CD4-positive, alpha-beta T cell treated with Interleukin-17A for 1 hour (primary cell): Measurements from ENCODE around the gene TCF7L1.
A peak's percentile ranks its signal among the peaks of the same experiment; 100 is the strongest.
"Not testable (repeated sequence)": the region's sequence is repeated elsewhere in the genome, so short reads cannot be mapped to it uniquely, and the experiment has no call there.

Experiments used
- DNase-seq: peaks from one replicate; pipeline ENCODE4 v3.0.0-alpha.2; 2020

TCF7L1 gene, protein sequence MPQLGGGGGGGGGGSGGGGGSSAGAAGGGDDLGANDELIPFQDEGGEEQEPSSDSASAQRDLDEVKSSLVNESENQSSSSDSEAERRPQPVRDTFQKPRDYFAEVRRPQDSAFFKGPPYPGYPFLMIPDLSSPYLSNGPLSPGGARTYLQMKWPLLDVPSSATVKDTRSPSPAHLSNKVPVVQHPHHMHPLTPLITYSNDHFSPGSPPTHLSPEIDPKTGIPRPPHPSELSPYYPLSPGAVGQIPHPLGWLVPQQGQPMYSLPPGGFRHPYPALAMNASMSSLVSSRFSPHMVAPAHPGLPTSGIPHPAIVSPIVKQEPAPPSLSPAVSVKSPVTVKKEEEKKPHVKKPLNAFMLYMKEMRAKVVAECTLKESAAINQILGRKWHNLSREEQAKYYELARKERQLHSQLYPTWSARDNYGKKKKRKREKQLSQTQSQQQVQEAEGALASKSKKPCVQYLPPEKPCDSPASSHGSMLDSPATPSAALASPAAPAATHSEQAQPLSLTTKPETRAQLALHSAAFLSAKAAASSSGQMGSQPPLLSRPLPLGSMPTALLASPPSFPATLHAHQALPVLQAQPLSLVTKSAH

GRCh38 chr2:85132834-85133637 lies at the start of gene TCF7L1:
Gene TCF7L1 (plus strand): TSS chr2:85133392. CDS start chr2:85133685, 293 bp downstream.
- DNase-seq, result peak; percentile 20

GRCh38 chr2:85085563-85085962 lies 47.6 kb upstream of the TCF7L1 start:
- no peak for DNase-seq

DNA sequence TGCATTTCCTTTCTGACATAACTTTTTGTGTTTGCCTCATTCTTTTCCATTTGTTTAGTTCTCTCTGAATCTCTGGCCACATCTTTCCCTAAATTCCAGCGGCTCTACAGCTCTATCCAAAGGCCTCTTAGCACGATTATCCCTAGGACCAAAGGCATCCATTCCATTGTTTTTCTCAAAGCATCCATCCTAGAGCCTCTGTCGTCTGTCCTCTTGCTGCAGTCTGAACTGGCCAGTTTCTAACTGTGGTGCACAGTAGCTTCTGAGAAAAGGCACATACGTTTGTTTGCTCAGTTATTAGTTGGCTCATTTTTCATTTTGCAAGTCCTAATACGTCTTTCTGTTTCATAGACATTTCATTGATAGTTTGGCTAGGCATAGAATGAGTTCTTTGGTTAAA lies 45.7 kb upstream of the TCF7L1 start:
- no peak for DNase-seq

DNA sequence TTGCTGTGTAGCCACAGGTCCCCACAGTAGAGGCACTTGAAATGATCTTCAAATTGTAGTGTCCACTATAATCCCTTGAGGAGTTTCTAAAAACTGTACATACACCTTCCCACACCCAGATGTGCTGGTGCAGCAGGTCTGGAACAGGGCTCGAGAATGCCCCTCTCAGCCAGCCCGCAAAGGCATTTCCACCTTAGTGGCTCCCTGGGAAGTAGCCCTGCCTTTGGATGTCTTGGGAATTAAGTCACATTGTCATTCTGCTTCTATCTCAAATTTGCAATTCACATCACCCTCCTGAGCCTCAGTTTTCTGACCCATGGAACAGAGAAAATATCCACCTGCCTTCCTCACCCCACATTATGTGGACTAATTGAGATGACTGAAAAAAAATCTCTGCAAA lies 44.3 kb upstream of the TCF7L1 start:
- DNase-seq, result no peak

DNA sequence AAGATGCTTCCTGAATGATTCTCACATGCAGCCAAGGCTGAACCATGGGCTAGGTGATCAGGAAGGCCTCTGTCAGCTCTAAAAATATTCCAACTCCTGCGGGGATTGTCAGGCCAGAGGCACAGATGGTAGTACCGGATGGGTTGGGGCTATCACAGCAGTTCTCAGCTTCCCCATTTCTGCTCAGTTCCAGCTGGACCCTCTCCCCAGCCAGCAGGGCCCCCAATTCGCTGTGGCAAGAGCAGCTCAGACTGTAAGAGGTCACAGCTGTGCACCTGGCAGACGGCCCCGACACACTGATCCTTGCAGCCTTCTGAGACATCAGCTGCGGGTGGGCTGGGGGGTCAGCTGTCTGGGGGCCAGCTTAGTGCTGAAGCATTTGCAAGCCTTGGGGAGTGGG lies 43.6 kb upstream of the TCF7L1 start:
- DNase-seq, result no peak

DNA sequence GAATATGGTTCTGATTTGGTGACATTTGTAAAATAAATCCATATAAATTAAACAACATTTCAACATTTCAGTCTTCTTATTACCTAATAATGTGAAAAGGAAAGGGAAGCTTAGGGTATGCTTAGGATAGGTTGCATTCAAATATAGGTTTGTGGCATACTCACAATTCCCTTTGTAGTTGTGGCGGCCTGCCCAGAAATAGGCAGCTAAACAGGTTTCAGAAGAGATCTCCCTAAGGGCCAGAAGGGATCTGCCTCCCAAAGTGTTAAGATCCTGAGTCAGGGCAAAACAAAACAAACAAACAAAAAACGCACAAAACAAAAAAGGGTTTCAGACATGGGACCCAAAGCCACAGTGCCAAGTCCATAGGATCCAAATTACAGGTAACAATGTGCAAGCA lies 41.4 kb upstream of the TCF7L1 start:
- DNase-seq, result no peak

- no peak for DNase-seq
Measured at GRCh38 chr2:85095094-85095493, 38.1 kb upstream of the TCF7L1 start.

GRCh38 chr2:85096616-85097015 lies 36.6 kb upstream of the TCF7L1 start:
- no peak for DNase-seq

- DNase-seq, result no peak
Measured at GRCh38 chr2:85104228-85104627, 29.0 kb upstream of the TCF7L1 start.

DNA sequence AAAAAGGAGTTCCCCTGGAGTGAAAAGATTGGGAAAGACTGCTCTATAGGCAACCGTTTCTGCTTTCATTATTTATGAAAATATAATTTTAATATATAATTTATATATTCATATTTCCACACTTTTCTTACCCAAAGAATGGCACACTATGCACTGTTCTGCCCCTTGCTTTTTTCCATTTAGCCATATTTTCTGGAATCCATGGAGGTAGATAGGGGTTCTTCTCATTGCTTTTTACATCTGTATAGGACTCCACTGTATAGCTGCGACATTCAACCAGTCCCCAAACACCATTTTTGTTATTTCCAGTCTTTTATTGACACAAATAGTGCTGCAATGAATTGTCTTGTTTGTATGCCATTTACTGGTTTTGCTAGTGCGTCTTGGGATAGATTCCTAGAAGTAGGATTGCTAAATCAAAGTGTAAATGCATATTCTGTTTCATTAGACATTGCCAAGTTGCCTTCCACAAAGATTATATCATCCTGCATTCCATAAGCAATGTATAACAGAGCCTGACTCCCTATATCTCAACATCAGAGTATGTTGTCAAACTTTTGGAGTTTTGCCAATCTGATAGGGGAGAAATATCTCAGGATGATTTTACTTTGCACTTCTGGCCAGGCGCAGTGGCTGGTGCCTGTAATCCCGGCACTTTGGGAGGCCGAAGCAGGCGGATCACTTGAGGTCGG lies 26.6 kb upstream of the TCF7L1 start:
- DNase-seq, result no peak

- no peak for DNase-seq
Measured at GRCh38 chr2:85110991-85111560, 22.1 kb upstream of the TCF7L1 start.

DNA sequence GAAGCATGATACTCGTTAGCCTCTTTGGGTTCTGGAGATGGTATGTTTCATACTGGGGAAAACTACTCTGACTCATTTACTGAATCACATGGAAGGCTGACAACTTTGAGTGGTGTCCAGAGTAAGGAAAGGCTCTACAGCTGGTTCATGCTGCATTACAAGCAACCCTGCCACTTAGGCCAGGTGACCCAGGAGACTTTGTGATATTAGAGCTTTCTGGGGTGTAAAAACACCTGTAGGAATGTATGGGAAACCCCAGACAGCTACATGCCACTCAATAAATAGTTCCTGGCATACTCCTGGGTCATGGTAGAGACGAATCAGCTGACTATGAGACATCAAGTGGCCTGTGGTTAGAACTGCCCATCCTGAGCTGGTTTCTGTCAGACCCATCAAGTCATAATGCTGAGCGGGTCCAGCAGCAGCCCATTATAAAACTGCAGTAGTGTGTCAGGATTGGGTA lies 21.3 kb upstream of the TCF7L1 start:
- no peak for DNase-seq

- no peak for DNase-seq
Measured at GRCh38 chr2:85112906-85113625, 20.1 kb upstream of the TCF7L1 start.

- DNase-seq, result no peak
Measured at GRCh38 chr2:85114586-85115330, 18.4 kb upstream of the TCF7L1 start.

DNA sequence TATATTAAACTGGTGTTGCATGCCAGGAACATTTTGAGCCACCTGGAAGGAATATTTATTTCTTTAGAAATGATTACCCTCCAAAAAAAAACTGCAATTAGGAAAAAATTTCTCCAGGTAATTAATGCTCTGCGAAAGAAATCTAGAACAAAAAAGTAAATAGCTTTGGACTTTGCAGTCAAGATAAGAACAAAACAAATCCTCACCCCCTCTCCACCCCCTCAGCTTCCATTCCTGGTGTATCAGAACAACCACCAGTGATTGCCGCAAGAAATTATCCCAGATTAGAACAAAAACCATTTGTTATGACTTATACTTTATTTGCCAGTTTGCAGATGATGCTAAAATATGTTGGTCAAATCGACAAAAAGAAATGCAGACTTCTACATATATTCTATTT lies 17.0 kb upstream of the TCF7L1 start:
- no peak for DNase-seq

- DNase-seq, result no peak
Measured at GRCh38 chr2:85119900-85120299, 13.3 kb upstream of the TCF7L1 start.

DNA sequence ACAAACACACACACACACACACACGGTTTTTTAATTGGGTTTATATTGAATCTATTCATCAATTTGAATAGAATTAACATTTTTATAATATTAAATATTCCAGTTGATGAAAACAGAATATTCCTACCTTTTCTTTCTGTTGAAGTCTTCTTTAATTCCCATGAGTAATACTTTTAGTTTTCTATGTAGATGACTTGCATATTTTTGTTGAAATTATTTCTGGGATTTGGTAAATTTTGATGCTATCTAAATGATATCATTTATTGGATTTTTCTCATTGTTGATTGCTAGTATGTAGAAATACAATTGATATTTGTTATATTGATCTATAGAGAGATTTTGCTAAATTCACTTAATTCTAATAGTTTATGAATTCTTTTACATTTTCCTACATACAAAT lies 12.8 kb upstream of the TCF7L1 start:
- DNase-seq, result no peak

DNA sequence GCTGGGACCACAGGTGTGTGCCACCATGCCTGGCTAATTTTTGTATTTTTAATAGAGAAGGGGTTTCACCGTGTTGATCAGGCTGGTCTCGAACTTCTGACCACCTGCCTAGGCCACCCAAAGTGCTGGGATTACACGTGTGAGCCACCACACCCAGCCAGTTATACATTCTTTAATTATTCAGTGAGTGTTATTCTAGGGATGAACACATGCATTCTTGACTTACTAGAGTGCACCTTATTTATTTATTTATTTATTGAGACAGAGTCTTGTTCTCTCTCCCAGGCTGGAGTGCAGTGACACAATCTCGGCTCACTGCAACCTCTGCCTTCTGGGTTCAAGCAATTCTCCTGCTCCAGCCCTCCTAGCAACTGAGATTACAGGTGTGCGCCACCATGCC lies 6.7 kb upstream of the TCF7L1 start:
- not testable (repeated sequence) for DNase-seq

- no peak for DNase-seq
Measured at GRCh38 chr2:85129861-85130260, 3.3 kb upstream of the TCF7L1 start.

DNA sequence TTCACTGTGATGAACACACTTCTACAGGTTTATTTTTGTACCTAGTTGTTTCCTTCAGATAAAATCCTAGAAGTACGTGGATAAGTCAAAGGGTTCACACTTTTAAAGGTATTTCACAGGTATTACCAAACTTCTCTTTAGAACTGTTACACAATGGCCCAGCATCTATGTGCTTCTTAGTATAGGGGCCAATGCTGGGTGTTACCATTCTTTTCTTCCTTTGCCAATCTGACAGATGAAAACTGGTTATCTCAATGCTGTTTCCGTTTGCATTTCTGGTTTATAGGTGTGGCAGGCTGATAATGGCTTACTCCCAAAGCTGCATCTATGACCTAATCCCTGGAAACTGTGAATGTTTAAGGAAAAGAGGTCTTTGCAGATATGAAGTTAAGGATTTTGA lies 2.8 kb upstream of the TCF7L1 start:
- DNase-seq, result no peak

DNA sequence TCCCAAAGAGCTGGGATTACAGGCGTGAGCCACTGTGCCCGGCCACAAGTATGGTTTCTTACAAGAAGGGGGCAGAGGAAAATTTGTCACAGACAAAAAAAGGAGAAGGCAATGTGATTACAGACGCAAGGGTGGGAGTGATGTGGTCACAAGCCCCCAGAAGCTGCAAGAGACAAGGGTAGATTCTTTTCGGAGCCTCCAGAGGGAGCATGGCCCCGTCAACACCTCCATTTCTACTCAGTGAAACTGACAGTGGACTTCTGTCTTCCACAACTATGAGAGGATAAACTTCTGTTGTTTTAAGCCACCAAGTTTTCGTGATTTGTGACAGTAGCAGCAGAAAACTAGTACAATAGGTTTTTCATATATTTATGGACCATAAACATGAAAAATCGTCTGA lies 2.1 kb upstream of the TCF7L1 start:
- no peak for DNase-seq
